Measurements from ENCODE around the gene MYBBP1A.
"Not testable (repeated sequence)": the region's sequence is repeated elsewhere in the genome, so short reads cannot be mapped to it uniquely, and the experiment has no call there.

MYBBP1A gene, protein sequence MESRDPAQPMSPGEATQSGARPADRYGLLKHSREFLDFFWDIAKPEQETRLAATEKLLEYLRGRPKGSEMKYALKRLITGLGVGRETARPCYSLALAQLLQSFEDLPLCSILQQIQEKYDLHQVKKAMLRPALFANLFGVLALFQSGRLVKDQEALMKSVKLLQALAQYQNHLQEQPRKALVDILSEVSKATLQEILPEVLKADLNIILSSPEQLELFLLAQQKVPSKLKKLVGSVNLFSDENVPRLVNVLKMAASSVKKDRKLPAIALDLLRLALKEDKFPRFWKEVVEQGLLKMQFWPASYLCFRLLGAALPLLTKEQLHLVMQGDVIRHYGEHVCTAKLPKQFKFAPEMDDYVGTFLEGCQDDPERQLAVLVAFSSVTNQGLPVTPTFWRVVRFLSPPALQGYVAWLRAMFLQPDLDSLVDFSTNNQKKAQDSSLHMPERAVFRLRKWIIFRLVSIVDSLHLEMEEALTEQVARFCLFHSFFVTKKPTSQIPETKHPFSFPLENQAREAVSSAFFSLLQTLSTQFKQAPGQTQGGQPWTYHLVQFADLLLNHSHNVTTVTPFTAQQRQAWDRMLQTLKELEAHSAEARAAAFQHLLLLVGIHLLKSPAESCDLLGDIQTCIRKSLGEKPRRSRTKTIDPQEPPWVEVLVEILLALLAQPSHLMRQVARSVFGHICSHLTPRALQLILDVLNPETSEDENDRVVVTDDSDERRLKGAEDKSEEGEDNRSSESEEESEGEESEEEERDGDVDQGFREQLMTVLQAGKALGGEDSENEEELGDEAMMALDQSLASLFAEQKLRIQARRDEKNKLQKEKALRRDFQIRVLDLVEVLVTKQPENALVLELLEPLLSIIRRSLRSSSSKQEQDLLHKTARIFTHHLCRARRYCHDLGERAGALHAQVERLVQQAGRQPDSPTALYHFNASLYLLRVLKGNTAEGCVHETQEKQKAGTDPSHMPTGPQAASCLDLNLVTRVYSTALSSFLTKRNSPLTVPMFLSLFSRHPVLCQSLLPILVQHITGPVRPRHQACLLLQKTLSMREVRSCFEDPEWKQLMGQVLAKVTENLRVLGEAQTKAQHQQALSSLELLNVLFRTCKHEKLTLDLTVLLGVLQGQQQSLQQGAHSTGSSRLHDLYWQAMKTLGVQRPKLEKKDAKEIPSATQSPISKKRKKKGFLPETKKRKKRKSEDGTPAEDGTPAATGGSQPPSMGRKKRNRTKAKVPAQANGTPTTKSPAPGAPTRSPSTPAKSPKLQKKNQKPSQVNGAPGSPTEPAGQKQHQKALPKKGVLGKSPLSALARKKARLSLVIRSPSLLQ (N-terminal part only)

DNA sequence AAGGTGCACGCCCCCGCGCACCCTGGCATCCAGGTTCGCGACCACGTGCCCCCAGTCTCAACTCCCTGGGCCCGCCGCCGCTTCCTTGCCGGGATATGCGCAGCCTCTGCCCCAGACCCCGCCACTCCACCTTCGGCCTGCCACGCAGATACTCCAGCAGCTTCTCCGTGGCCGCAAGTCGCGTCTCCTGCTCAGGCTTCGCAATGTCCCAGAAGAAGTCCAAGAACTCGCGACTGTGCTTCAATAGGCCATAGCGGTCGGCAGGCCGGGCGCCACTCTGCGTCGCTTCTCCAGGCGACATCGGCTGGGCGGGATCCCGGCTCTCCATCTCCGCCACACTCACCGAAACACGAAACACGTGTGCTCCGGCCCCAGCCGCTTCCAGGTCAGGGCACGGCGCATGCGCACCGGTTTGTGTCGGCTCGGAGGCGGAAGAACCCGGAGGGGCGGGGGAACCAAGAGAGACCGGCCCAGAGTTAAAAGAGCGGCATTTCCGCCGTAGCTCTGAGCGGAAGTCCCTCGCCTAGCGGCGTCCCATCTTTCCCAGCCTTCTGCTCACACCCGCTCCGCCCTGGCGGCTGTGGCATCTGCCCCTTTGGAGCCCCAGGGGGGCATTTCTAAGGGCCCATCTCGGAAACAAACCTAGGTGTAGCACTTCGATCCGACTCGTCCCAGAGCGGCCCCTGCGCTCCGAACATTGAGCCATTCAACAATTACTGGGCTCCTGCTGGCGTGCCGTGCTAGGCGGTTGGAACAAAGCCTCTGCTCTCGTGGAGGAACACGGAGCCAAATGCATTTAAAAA is at the start of gene MYBBP1A:
MYBBP1A (minus strand) TSS at position 388 of the 803 bp plus-strand sequence; CDS start at position 328, 60 bp downstream.
- DNase-seq = peak; percentile 80 to 93

DNA sequence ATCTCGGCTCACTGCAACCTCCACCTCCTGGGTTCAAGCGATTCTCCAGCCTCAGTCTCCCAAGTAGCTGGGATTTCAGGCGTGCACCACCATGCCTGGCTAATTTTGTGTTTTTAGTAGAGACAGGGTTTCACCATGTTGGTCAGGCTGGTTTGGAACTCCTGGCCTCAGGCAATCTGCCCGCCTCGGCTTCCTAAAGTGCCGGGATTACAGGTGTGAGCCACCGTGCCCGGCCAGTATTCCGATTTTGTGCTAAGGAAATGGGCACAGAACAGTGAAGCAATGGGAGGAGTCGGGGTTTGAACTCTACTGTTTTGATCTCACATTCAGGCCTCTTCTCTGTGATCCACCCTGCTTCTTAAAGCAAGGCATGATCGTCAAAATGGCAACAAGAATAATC is 49.6 kb upstream of the MYBBP1A start:
- not testable (repeated sequence) for DNase-seq

DNA sequence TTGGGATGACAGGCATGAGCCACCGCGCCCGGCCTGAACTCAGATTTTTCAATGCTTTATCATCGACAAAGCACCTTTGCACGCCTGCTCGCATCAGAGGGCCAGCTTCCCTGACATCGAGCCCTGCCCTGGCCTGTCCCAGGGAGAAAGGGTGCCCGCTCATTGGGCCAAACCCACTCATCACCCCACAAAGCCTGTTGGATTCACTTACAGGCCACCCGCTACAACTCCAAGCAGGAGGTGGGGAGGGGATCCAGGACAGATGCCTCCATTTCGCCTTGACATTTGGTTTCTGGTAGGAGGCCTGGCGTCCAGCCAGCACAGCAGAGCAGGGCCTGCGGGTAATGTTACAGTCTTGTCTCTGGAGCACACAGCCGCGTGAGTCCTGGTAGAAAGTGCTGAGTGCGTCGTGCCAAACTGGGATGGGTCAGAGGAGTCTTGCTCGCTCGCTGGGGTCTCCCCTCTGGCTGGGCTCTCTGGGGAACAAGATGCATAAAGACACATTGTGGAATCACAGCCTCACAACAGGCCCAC is 49.0 kb upstream of the MYBBP1A start:
- no peak for DNase-seq

DNA sequence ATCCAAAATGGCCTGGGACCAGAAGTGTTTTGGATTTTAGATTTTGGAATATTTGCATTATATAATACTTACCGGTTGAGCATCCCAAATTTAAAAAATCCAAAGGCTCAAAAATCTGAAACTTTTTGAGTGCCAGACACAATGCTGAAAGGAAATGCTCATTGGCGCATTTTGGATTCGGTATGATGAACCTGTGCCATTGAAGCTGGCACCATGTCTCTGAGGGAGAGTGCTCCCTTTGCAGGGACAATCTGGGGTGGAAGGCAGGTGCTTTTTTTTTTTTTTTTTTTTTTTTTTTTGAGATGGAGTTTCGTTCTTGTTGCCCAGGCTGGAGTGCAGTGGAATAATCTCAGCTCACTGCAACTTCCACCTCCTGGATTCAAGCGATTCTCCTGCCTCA is 46.9 kb upstream of the MYBBP1A start:
- DNase-seq = no peak

DNA sequence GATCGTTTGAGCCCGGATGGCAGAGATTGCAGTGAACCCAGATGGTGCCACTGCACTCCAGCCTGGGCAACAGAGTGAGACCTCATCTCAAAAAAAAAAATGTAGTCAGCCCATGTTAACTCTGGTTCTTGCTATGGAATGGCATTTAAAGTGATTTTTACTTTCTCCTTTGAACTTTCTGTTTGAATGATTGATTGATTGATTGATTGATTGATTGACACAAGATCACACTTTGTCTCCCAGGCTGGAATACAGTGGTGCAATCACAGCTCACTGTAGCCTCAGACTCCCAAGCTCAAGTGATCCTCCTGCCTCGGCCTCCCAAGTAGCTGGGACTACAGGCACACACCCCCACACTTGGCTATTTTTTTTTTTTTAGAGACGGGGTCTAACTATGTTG is 46.1 kb upstream of the MYBBP1A start:
- no peak for DNase-seq

DNA sequence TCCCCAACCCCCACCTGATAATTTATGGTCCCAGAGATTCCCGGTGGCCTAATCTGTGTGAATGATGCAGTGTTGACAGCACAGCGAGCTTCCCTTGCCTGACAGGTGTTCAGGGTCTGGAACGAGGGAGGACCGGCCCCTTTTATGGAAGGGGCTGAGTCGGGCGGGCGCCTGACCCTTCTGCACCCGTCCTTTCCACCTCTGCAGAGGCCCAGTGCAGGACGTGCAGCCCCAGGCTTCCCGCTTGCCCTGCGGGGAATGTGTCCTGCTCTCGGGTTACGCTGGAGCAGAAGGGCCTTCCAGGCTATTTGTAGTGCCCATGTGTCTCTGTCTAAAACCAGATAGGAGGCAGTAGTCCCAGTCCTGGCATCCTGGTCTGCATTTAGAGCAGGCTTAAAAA is 45.4 kb upstream of the MYBBP1A start:
- DNase-seq = no peak

DNA sequence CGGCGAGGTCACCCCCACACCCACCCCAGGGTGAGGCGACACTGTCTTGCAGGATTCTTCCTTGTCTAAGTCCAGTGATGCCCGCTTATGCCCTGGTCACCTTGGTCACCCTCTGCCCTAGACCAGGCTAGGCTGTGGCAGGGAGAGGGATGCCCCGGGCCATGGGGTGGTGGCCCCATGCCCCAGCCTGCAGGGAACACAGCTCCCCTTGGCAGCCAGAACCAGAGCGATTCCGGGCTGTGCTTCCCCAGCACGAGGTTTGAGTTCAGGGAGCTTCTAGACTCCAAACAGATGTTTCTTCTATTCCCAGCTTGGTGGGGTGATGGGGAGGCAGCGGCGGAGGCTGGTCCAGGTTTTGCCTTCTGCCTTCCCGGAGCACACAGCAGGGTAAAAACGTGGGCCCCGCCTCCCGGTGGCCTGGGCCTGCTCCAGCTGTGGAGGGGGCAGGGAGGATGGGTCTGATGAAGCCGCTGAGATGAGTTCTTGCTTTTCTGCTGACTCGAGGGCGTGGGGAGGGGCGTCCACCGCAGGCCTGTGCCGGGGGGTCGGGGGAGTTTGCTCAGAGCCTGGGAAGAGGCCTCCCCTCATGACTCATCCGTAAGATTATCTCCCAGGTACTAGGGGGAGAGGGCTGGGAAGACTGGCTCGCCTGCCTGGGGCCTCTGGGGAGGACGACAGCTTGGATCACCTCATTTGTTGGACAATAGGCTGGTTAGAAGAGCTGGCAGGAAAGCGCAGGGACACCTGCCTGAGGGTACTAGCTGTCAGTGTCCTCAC is 44.5 kb upstream of the MYBBP1A start:
- no peak for DNase-seq

DNA sequence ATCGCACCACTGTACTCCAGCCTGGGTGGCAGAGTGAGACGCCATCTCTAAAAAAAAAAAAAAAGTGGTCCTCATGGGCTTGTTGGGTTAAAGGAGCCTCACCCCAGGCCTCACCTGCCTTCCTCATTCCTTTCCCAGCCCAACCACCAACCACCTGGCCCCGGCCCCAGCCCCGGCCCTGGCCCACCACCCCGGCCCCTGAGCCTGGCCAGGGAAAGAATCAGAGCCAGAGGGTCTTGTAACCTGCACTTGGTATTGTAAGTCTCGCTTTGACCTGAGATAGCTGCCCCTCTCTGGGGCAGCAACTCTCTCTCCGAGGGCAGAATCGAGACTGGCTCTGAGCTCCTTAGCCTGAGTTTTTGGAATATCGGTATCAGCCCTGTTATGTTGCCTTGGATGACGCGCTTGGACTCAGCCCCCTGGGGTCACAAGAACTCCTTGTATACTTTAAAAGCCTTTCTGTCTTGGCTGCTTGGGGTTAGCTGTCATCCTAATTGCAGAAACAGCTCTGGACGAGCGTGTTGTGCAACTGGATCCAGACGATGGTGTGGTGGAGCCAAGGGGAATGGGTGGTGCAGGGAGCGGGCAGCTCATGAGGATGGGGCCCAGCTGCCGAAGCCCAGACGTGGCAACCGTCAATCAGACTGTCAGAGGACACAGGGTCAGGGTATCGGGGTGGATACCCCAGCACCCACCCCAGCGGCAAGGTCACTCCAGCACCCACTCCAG is 43.8 kb upstream of the MYBBP1A start:
- DNase-seq = no peak

DNA sequence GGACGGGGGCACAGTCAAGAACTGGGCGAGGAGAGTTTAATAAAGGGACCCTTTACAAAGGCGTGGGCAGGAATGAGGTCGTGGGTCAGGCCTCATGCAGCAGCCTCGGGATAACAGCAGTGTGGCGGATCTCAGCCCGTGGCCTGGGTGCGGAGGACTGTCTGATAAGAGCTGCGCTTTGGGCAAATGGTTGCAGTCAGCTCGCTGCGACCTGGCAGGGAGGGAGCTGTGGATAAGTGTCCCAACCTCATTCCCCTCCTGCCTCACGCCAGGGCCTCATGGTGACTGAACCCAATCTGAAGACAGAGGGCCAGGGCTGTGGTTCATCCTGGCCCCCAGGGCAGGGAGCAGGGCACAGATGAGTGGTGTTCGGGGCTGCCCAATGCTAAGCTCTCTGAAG is 42.8 kb upstream of the MYBBP1A start:
- DNase-seq = no peak

DNA sequence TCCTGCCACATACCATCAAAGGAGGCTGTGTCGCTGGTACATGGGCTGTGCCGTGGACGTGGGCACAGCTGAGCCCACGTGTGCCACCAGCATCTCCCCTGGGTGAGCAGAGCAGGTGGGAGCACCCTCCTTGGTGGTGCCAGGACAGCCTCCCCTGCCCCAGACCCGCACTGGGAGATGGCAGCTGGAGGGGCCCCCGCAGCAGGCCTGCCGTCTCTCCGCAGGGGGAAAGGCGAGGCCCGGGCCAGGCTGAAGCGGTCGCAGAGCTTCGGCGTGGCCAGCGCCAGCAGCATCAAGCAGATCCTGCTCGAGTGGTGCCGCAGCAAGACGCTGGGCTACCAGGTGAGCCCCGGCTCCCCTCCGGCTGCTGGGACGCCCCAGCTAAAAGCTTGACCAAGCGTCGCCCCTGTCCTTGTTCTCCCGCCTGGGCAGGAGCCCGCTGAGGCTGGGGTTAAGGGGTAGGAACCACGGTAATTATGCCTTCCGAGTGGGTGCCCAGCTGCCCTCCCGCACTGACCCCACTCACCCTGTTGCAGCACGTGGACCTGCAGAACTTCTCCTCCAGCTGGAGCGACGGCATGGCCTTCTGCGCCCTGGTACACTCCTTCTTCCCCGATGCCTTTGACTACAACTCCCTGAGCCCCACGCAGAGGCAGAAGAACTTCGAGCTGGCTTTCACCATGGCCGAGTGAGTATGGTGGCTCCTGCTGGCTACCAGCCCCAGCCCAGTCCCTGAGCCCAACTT is 41.6 kb upstream of the MYBBP1A start:
- DNase-seq = no peak

DNA sequence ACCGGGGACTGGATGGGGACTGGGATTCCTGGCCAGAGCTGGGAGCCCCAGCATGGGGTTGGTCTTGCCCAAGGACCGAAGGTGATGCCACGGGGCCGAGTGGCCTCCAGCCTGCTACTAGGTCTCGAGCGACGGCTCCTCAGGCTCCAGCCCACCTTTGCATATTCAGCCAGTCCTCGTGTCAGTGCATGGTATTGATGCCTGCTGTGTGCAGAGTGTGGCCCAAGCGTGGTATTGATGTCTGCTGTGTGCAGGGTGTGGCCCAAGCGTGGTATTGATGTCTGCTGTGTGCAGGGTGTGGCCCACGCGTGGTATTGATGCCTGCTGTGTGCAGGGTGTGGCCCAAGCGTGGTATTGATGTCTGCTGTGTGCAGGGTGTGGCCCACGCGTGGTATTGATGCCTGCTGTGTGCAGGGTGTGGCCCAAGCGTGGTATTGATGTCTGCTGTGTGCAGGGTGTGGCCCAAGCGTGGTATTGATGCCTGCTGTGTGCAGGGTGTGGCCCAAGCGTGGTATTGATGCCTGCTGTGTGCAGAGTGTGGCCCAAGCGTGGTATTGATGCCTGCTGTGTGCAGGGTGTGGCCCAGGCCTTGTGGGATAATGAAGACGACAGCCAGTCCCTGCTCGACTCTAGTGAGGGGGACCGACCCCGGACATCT is 40.6 kb upstream of the MYBBP1A start:
- DNase-seq = not testable (repeated sequence)

DNA sequence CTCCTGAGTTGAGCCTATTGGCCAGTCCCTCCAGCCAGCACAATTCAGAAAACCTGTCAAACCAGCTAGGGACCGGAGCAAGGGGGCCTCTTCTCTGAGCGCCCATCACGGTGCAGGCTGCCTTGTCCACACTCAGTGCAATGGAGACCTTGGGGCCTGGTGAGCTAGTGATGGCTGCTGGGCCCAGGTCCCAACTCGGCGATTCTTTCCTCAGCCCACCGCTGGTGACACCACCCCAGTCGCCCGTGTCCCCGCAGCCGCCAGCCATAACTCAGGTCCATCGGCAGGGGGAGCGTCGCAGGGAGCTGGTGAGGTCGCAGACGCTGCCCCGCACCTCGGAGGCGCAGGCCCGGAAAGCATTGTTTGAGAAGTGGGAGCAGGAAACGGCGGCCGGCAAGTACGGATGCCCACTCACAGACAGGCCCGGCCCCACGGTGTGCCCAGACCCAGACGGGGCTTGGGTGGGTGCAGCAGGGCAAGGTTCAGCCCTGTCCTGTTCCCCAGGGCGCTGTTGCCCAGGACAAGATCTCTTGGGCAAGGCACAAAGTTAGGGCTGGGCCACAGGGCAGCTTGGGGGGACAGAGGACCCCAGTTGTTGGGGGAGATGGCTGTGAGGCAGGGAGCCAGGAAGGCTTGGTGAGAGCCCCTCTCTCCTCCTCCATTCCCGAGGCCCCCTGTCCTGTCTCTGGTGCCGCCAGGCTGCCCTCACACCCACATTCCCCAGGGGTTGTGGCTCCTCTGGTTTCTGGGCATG is 39.9 kb upstream of the MYBBP1A start:
- DNase-seq = no peak

DNA sequence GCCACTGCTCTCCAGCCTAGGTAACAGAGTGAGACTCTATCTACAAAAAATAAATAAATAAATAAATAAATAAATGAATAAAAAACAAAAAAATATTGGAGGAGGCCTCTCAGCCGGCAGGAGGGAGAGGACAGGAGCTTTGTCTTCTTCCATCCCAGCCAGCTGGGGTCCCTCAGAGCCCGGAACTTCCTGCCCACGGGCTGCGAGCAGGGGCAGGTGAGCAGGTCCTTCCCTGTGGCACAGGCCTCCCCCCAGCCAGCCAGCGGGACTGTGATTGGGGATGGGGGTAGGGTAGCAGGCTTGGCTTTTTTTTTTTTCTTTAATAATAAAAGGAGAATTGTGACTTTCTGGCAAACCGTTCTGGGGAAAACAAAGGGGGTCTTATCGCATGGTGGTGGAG is 39.2 kb upstream of the MYBBP1A start:
- DNase-seq = no peak

DNA sequence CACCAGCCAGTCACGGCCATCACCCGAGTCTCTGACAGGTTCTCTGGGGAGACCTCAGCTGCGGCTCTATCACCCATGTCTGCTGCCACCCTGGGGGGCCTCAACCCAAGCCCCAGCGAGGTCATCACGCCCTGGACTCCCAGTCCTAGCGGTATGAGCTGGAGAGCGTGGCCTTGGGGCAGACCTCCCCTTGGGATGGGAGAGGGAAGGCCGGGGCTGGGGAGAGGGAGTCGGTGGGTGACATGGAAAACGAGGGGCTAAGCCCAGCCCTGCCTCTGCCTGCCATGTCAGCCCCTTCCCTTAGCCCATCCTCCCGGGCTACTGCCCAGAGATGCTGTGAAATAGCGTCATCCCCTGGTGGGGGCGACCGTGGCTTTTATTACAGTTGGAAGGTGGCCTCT is 37.8 kb upstream of the MYBBP1A start:
- DNase-seq = no peak

DNA sequence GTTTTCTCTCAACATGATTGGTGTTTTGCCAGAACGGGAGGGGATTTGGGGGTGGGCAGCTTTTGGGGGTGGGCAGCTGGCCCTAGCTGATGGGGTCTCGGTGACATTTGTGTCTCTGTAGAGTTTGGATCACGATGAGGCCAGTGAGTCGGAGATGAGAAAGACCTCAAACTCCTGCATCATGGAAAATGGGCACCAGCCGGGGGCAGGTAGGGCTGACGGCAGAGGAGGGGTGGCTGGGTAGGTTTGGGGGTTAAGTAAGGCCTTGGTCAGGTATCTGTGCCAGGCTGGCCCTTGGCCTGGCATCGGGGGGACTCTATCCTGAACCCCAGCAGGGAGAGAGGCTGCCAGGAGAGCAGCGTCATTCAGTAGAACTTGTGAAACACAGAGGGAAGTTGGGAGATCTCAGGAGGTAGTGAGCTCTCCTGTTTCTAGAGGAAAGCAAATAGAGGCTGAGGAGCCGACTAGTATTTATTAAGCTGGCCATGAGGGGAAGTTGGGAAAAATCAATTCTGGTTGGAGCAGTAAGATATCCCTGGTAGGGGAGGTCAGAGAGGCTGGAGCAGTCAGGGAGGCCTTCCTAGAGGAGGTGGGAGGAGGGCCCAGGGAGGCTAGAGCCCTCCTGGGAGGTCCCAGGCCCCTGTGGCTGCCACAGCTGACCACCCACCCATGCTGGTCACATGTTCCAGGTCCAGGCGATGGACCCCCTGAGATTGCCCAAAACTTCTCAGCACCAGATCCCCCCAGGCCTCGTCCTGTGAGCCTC is 37.2 kb upstream of the MYBBP1A start:
- DNase-seq = no peak

DNA sequence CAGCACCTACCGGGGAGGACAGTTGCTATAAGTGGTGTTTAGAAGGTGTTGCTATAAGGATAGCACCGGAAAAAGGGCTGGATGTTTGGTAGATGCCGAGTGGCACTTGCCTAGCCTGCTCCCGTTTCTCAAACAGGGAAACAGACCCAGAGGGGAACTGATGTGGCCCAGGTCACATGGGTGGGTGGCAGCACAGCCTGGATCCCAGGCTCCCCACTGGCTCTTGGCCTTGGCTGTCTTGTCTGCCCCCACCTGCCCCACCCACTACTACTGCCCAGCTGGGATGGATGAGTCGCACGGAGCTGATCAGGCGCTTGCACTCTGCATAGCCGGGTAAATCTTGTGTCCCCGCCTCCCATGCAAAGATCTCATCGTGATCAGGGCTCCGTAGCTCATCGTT is 36.3 kb upstream of the MYBBP1A start:
- DNase-seq = no peak

DNA sequence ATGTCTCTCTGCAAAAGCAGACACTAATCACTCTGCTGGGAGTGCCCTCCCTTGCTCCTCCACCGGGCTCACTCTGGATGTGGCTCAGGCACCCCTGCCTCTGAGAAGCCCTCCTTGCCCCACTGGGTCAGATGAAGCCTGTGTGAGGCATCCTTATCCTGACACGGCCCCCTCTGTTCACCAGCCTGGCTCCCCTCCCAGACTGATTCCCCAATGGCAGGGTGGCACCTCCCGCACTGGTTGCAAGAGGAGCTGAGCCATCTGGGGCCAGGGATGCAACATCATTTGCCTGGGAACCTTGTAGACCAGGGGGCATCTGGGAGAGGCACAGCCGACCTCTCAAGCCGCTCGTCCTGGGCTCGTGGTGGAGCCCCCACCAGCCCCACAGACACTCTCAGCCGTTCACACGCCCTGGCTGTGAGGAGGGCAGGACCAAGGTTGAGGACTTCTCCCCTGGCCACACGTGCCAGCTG is 35.8 kb upstream of the MYBBP1A start:
- DNase-seq = no peak
